HL-60/S4 treated with phorbol 12-myristate 13-acetate at 8.2 ng/mL for 4 days and 3 days (cell line): ENCODE measurements around the gene PGA4.
"Not testable (repeated sequence)": the region's sequence is repeated elsewhere in the genome, so short reads cannot be mapped to it uniquely, and the experiment has no call there.

ENCODE experiments used
- in situ Hi-C: fragments of 300-500 bp; cut with MboI; formaldehyde crosslinking; loops from 2 replicates; pipeline ENCODE4 v1.15.0; 2022; ENCODE audit warnings: low sequenced_read_pairs

PGA4 gene

DNA sequence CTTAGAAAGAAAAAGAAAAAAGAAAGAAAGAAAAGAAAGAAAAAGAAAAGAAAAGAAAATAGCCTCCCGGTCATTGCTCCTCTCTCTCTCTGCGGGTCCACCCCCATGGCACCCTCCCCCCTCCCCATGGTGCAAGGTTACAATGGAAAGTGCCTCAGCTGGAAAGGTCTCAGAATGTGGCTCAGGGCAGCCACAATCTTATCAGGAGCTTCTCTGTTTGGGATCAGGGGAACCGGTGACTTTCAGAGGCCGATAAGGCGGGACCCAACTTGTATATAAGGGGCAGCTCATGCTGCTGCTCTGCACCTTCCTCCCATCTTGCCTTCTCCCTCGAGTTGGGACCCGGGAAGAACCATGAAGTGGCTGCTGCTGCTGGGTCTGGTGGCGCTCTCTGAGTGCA, at the start of gene PGA4:
Gene PGA4, plus strand, starts transcription at position 301 of the 400 bp plus-strand sequence. Its CDS starts 54 bp downstream, at position 355.
- in situ Hi-C loops: not testable (repeated sequence)

GRCh38 chr11:61172356-61172755, 49.8 kb upstream of the PGA4 start:
- in situ Hi-C loops: no loop called here

DNA sequence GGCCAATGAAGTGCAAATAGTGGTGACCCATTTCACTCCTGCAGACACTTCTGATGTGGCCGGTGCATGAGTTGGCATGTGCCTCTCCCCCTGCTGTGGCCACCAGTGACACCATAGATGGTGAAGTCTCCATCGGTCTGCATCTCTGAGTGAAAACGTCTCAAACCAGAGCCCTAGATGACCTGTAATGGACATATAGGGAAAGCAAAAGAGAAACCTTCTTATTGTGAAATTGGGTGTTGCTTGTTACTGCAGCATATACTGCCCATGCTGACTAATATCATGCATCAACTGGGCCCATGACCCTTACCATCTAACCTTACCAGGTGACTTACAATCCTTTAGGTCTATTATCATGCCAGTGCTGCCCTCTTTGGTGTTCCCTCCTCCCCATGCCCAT, 49.3 kb upstream of the PGA4 start:
- in situ Hi-C loops: no loop called here

- in situ Hi-C loops: no loop called here
Measured at GRCh38 chr11:61173456-61173855, 48.7 kb upstream of the PGA4 start.

GRCh38 chr11:61174273-61174672, 47.9 kb upstream of the PGA4 start:
- in situ Hi-C loops: no loop called here

DNA sequence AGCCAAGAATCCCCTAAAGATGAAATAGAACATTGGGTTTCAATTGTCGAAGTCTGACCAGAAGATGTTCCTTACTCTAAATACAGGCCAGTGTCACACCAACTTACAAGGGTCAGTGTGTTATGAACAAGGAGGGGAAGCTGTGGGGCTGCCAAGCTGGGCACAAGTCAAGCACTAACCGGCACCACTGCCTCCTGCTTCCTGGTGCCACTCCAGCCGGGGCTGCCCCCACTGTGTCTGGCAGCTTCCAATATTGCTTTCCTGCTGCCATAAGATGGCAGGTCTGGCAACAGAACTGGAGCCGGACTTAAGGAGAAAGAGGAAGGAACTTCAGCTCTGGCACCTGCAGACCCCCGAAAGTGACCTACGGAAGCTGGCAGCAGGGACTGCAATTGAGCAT, 47.2 kb upstream of the PGA4 start:
- in situ Hi-C loops: no loop called here

GRCh38 chr11:61176446-61176845, 45.7 kb upstream of the PGA4 start:
- in situ Hi-C loops: no loop called here

GRCh38 chr11:61180205-61180604, 41.9 kb upstream of the PGA4 start:
- in situ Hi-C loops: not testable (repeated sequence)

- in situ Hi-C loops: no loop called here
Measured at GRCh38 chr11:61181489-61181888, 40.7 kb upstream of the PGA4 start.

- in situ Hi-C loops: no loop called here
Measured at GRCh38 chr11:61183645-61184044, 38.5 kb upstream of the PGA4 start.

GRCh38 chr11:61186504-61186903, 35.6 kb upstream of the PGA4 start:
- in situ Hi-C loops: no loop called here

DNA sequence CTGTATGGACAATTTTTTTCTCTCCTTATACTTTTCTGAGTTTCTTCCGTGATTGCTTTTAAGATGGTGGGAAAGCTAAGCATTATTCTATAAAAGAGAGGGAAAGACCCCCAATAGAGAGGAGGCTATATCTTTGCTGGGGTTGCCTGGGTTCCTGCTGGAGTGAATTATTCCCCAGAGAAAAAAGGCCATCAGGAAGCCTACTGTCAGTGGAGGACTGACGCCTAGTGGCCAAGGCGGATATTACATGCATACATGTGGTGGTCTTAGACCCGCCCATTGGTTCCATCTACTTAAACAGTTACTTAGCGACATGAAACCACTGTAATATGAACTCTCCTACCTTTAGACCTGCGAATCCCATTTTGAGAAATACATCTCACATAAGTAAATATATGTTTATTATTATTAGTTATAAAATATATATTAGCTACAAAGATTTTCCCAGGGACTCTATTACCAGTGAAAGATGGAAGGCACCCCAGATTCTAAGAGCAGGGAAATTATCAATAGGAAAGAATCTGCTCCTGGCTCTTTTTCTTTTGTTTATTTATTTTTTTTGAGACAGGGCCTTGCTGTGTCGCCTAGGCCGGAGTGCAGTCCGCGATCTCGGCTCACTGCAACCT, 34.5 kb upstream of the PGA4 start:
- in situ Hi-C loops: no loop called here

DNA sequence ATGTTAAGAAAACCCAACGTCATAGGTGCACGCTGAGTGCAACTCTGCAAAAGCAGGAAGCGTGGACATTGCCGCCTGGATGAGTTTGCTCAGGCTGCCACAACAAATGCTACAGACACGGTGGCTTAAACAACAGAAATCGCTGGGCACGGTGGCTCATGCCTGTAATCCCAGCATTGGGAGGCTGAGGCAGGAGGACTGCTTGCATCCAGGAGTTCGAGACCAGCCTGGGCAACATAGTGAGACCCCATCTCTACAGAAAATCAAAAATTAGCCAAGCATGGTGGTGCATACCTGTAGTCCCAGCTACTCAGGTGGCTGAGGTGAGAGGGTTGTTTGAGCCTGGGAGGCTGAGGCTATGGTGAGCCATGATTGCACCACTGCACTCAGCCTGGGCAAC, 32.2 kb upstream of the PGA4 start:
- in situ Hi-C loops: no loop called here

DNA sequence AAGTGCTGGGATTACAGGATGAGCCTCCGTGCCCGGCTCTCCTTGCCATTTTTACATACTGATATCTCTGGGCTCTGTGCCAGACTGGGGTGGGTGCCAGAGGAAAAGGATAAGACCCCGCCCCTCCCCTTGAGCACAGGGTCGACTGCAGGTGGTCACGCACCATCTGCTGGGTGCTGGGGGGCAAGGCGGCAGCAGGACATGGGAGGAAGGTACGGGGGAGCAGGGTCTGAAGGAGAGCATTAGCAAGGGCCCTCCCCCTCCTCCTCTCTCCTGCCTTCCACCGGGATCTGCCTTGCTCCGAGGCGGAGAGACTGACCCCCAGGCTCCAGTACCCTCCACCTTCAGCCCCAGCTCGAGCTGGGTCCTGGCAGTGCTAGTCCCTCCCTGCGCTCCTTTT, 28.6 kb upstream of the PGA4 start:
- in situ Hi-C loops: no loop called here

- in situ Hi-C loops: no loop called here
Measured at GRCh38 chr11:61194169-61194671, 27.9 kb upstream of the PGA4 start.

DNA sequence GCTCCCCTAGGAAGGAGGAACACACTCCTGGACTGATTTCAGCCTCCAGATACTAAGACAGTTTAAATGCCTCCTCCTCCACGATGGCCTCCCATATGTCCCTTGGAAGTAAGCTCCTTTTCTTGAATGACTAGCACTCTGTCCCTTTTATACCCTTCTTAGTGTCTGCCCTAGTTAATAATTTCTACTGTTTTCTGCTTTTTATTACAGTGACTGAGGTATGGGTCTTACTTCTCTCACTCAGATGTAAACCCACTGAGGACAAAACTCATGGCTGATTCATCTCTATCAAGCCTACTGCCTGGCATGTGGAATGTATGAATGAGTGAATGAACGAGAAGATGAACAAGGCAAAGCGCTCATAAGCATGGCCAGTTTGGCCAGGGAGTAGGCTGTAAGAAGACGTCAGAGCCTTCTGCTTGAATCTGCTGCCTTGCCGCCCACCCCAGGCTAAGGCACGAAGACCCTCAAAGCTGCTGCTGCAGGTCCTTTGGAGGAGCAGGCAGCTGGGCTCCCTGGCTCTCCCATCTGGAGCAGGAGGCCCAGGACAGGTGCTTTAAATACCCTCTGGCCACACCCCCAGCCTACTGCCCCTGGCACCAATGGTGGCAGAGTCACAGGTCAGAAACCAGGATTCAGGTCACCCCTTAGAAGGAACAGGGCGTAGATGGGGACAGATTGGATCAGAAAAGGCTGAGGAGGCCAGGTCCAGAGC, 27.0 kb upstream of the PGA4 start:
- in situ Hi-C loops: no loop called here

DNA sequence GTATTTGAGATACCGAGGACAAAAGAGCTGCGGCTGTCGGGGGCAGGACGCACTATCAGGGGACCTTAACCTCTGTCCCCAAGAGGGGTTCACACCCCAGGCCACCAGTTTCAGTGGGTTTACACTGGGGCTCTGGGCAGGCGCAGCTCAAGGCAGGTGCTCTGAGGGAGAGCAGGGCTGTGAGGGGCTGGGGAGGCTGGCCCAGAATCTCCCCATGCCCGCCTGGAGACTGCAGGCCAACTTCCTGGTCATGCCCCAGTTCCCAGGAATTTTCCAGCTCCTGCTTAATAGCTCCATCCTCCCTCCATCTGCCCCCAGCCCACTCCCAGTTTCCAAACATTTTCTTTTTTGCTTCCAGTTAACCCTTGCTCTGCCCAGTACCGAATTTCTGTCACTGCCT, 26.4 kb upstream of the PGA4 start:
- in situ Hi-C loops: no loop called here

- in situ Hi-C loops: no loop called here
Measured at GRCh38 chr11:61198361-61198760, 23.8 kb upstream of the PGA4 start.

- in situ Hi-C loops: no loop called here
Measured at GRCh38 chr11:61198948-61199523, 23.1 kb upstream of the PGA4 start.

DNA sequence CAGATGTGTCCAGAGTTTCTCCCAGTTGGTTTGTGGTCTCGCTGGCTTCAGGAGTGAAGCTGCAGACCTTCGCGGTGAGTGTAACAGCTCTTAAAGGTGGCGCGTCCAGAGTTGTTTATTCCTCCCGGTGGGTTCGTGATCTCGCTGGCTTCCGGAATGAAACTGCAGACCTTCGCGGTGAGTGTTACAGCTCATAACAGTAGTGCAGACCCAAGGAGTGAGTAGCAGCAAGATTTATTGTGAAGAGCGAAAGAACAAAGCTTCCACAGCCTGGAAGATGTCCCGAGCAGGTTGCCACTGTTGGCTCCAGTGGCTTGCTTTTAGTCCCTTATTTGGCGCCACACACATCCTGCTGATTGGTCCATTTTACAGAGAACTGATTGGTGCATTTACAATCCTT, 20.7 kb upstream of the PGA4 start:
- in situ Hi-C loops: no loop called here

DNA sequence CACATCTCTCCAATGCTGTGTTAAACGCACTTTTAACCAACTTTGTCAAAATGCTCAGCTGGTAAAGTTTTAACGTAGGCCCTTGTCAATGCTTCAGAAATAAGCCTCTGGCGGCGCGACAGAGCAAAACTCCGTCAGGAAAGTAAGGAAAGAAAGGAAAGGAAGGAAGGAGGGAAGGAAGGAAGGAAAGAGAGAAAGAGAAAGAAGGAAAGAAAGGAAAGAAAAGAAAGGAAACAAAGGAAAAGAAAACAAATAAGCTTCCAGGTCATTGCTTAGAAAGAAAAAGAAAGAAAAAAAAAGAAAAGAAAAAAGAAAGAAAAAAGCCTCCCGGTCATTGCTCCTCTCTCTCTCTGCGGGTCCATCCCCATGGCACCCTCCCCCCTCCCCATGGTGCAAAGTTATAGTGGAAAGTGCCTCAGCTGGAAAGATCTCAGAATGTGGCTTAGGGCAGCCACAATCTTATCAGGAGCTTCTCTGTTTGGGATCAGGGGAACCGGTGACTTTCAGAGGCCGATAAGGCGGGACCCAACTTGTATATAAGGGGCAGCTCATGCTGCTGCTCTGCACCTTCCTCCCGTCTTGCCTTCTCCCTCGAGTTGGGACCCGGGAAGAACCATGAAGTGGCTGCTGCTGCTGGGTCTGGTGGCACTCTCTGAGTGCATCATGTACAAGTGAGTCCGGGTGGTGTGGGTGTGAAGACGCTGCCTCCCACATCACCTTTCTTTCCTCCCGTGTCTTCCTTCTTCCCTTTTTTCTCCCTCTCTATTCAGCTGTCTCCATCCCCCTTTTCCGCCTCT, 19.0 kb upstream of the PGA4 start, which contains the start of gene PGA3:
Gene PGA3, plus strand, starts transcription at position 566 of the 797 bp plus-strand sequence. Its CDS starts 50 bp downstream, at position 616.
- in situ Hi-C loops: not testable (repeated sequence)
